Measurements from ENCODE around the gene C1QTNF1. TPM values are rescaled to one million over a fixed set of nuclear protein-coding genes. Genes with fewer than 3 reads are reported as not detected.

C1QTNF1 gene
- total RNA-seq, 6 donors from 2014 or later: 9.3 to 30.4 (median 14.1) TPM

DNA sequence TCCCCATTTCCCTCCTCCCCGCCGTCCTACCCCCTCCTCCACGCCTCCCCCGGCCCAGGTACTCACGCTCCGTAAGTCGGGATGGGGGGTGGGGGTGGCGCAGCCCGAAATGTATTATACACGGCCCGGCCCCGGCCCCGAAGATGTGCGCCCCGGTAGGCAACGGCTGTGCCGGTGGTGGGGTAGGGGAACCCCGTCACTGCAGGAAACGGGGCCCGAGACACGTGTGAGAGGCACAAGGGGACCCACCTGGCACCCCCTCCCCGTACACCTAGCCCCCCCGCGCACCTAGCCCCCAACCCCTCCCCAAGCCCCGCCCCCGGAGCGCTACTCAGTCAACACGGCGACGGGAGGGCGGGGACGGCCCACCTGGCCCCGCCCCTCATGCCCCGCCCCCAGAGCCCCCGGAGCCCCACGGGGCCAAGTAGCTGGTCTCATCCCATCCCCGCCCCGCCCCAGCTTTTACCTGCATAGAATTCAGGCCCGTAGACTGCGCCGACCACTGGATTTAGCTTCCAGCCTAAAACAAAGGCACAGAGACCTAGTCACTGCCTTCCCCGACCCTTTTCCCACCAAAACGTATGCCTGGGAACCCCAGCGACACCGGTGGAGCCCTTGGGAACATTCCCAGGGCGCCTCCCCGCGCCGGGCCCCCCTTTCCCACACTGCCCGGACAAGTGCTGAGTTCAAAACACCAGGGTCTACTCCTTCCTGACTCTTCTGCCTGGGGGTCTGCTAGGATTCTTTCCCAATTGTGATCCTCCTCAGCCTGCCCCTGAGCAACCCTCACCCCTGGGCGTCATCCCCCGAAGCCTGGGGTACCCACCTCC is 73.5 kb downstream of the C1QTNF1 start:
- no peaks in the 10 kb centered on the region for H3K36me3 ChIP-seq
- peaks cover 0 to 23% (median 11%) of the 10 kb centered on the region in 4 donors for H3K27me3 ChIP-seq
- no peak overlapping the region for H3K27ac ChIP-seq
- no peak overlapping the region for H3K4me3 ChIP-seq
- ATAC-seq (ENCODE audit: low FRiP score in 2 of 2) (no peak), DNase-seq (peak in 1 of 2 donors; percentile 79)
- H3K9me3 ChIP-seq: no peaks in the 10 kb centered on the region
- H3K4me1 ChIP-seq: peaks cover 0 to 9% (median 0%) of the 10 kb centered on the region in 4 donors
- 18 to 67% methylated on average over 2 to 34 of the region's 52 CpGs for WGBS, 2 donors
- TF ChIP-seq POLR2A (IDR thresholded peaks at IDR 0.05) (no peak), EP300 (IDR thresholded peaks at IDR 0.05) (no peak)
- TF ChIP-seq, protein P1, sequence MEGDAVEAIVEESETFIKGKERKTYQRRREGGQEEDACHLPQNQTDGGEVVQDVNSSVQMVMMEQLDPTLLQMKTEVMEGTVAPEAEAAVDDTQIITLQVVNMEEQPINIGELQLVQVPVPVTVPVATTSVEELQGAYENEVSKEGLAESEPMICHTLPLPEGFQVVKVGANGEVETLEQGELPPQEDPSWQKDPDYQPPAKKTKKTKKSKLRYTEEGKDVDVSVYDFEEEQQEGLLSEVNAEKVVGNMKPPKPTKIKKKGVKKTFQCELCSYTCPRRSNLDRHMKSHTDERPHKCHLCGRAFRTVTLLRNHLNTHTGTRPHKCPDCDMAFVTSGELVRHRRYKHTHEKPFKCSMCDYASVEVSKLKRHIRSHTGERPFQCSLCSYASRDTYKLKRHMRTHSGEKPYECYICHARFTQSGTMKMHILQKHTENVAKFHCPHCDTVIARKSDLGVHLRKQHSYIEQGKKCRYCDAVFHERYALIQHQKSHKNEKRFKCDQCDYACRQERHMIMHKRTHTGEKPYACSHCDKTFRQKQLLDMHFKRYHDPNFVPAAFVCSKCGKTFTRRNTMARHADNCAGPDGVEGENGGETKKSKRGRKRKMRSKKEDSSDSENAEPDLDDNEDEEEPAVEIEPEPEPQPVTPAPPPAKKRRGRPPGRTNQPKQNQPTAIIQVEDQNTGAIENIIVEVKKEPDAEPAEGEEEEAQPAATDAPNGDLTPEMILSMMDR (IDR thresholded peaks at IDR 0.05): no peak

DNA sequence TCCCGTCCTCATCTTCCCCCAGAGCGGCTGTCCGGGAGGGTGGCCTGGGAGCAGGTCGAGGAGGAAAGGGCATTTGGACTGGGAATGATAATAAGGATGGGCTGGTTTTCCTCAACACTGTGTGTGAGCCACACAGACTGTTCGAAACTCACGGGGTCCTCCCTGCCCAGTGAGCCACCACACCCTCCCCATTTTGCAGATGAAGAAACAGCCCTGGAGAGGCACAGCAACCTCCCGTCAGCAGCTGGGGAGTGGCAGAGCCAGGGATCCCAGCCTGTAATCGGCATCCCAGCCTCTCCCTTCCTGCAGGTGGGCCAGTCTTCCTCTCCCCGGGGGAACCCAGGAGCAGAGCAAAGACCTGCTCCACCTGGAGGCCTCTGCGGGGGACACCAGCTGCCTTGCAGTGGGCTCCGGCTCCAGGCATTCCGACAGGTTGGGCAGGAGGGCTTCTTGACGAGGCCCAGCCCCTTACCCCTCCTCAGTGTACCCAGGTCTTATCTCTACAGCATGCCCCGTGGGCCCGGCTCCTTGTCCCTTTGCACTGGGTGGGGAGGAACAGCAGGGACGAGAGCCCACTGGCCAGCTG is 74.4 kb downstream of the C1QTNF1 start:
- peaks cover 0 to 9% (median 0%) of the 10 kb centered on the region in 4 donors for H3K4me1 ChIP-seq
- H3K36me3 ChIP-seq: no peaks in the 10 kb centered on the region
- H3K4me3 ChIP-seq: no peak overlapping the region
- 48 to 50% methylated on average over 6 to 15 of the region's 16 CpGs for WGBS, 2 donors
- no peaks in the 10 kb centered on the region for H3K9me3 ChIP-seq
- H3K27me3 ChIP-seq: peaks cover 0 to 23% (median 10%) of the 10 kb centered on the region in 4 donors
- peak in 1 of 2 donors; percentile 54 for DNase-seq
- ATAC-seq (ENCODE audit: low FRiP score in 2 of 2): no peak
- TF ChIP-seq POLR2AphosphoS5 (IDR thresholded peaks at IDR 0.05) (no peak), POLR2A (IDR thresholded peaks at IDR 0.05) (no peak), EP300 (IDR thresholded peaks at IDR 0.05) (no peak)
- TF ChIP-seq, protein P1 (IDR thresholded peaks at IDR 0.05): no peak
- H3K27ac ChIP-seq: no peak overlapping the region

Other genes starting within 250 kb of the C1QTNF1 start
- gene CYTH1, start 241.9 kb upstream of the C1QTNF1 start, total RNA-seq: 100 to 1,000 TPM; 113 to 295 (median 121) TPM
- gene USP36, start 183.4 kb upstream of the C1QTNF1 start, total RNA-seq: 10 to 100 TPM; 31.1 to 76.5 (median 55.4) TPM
- gene CEP295NL, start 121.0 kb upstream of the C1QTNF1 start, total RNA-seq: 10 to 100 TPM in 2 of 6 donors, 1 to 10 TPM in 4; 2.6 to 61.8 (median 4.2) TPM
- gene TIMP2, start 98.8 kb upstream of the C1QTNF1 start, total RNA-seq: 100 to 1,000 TPM in 4 of 6 donors, 10 to 100 TPM in 2; 60.8 to 313 (median 145) TPM
- gene LGALS3BP, start 44.2 kb upstream of the C1QTNF1 start, total RNA-seq: 1,000 to 10,000 TPM in 1 of 6 donors, 100 to 1,000 TPM in 5; 257 to 1,111 (median 533) TPM
- gene CANT1, start 14.4 kb upstream of the C1QTNF1 start, total RNA-seq: 10 to 100 TPM; 19.5 to 77.8 (median 38.6) TPM
- gene ENGASE, start 50.7 kb downstream of the C1QTNF1 start, total RNA-seq: 100 to 1,000 TPM in 2 of 6 donors, 10 to 100 TPM in 4; 17.2 to 320 (median 55.9) TPM